Prostate gland (tissue), 2 donors: ENCODE data around the gene IFNGR1. TPM values are rescaled to one million over a fixed set of nuclear protein-coding genes. Genes with fewer than 3 reads are reported as not detected.

Experiments used
- DNase-seq: peaks from one replicate; pipeline ENCODE4 v3.0.0-alpha.2; 2019; ENCODE audit warnings: low spot score
- H3K27ac ChIP-seq, 2 donors: fragments of 200-600 bp; sonication (generic); 2 replicates each; pipeline ENCODE4 v1.5.1; 2017 to 2019
- H3K27me3 ChIP-seq: fragments of 200-600 bp; sonication (generic); replicated peaks from 2 replicates; pipeline ENCODE4 v1.5.1; 2019; ENCODE audit not compliant: insufficient read depth
- H3K36me3 ChIP-seq, 2 donors: fragments of 200-600 bp; sonication (generic); 1 replicate in 1 of 2; 2 replicates in 1 of 2; pipeline versions ENCODE4 v1.5.1 to v1.8.1; 2017 to 2019
- H3K4me1 ChIP-seq: fragments of 200-600 bp; sonication (generic); replicated peaks from 2 replicates; pipeline ENCODE4 v1.5.1; 2019
- H3K4me3 ChIP-seq, 2 donors: fragments of 200-600 bp; sonication (generic); 2 replicates each; pipeline ENCODE4 v1.5.1; 2017 to 2019
- H3K9me3 ChIP-seq: fragments of 200-600 bp; sonication (generic); 2 replicates; pipeline ENCODE4 v1.5.1; 2017
- POLR2A ChIP-seq: fragments of 450-650 bp; IDR thresholded peaks from one replicate; pipeline ENCODE4 v1.6.1; 2016; ENCODE audit warnings: antibody characterized with exemption, mild to moderate bottlenecking
- POLR2AphosphoS5 ChIP-seq: sonication (generic); formaldehyde crosslinking; IDR thresholded peaks from one replicate; pipeline ENCODE4 v1.6.1; 2017; ENCODE audit warnings: antibody characterized with exemption
- WGBS: methylation state at CpG from one replicate; pipeline ENCODE4 v1.1.5; 2018; 5-methylcytosine and 5-hydroxymethylcytosine counted together
- intact Hi-C: fragments of 100-400 bp; cut with DNase I; formaldehyde crosslinking; loops from one replicate; pipeline ENCODE4 v1.14.2; 2022
- total RNA-seq, 2 donors: library from RNA; depleted of rRNA; stranded (reverse); fragments of >200 nt; gene quantifications; one replicate each; pipeline ENCODE4 v1.1.0, GENCODE V29; 2016
- TF ChIP-seq, protein P1 (sequence below), 4 experiments: fragments of 200-600 bp in 2 of 4; fragments of 450-650 bp in 2 of 4; sonication (generic) in 2 of 4; IDR thresholded peaks; 1 replicate in 3 of 4; 2 replicates in 1 of 4; pipeline ENCODE4 v1.5.1; 2016 to 2019; ENCODE audit warnings: antibody characterized with exemption in 4 of 4, mild to moderate bottlenecking in 2 of 4, moderate library complexity in 2 of 4

IFNGR1 gene
- total RNA-seq, 2 donors from 2014 or later, result 65.3 to 93.7 TPM

- TF ChIP-seq, protein P1, sequence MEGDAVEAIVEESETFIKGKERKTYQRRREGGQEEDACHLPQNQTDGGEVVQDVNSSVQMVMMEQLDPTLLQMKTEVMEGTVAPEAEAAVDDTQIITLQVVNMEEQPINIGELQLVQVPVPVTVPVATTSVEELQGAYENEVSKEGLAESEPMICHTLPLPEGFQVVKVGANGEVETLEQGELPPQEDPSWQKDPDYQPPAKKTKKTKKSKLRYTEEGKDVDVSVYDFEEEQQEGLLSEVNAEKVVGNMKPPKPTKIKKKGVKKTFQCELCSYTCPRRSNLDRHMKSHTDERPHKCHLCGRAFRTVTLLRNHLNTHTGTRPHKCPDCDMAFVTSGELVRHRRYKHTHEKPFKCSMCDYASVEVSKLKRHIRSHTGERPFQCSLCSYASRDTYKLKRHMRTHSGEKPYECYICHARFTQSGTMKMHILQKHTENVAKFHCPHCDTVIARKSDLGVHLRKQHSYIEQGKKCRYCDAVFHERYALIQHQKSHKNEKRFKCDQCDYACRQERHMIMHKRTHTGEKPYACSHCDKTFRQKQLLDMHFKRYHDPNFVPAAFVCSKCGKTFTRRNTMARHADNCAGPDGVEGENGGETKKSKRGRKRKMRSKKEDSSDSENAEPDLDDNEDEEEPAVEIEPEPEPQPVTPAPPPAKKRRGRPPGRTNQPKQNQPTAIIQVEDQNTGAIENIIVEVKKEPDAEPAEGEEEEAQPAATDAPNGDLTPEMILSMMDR (IDR thresholded peaks at IDR 0.05), result no peak
- TF ChIP-seq POLR2A (no peak), POLR2AphosphoS5 (no peak)
- H3K4me1 ChIP-seq, result no peaks in the 10 kb centered on the region
- intact Hi-C loops, result no loop called here
- H3K27me3 ChIP-seq, result no peaks in the 10 kb centered on the region
- H3K36me3 ChIP-seq, result no peaks in the 10 kb centered on the region
- WGBS, result 82% methylated on average over 2 of the region's 2 CpGs
- H3K9me3 ChIP-seq, result no peaks in the 10 kb centered on the region
- no peak for DNase-seq
- H3K4me3 ChIP-seq, result no peak overlapping the region
- H3K27ac ChIP-seq, result no peak overlapping the region
Measured at GRCh38 chr6:137155830-137156229, 63.4 kb downstream of the IFNGR1 start.

DNA sequence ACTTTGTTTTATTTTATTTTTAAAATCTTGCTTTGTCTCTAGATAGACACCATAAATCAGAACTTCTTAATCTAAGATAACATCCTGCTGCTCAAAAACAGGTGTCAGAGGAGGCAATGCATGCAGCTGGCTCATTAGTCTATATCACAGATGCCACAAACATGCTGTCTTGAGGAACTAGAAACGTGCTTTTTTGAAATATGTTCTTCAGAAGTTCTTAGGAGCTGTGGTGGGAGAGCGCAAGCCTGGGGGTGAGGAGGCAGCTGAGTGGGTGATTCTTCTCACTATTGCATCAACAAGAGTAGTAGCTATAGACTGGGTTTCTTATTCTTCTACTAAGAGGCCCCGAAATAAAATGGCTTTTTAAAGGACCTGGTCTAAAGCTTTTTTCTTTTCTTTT is 69.1 kb downstream of the IFNGR1 start:
- DNase-seq, result no peak
- no peaks in the 10 kb centered on the region for H3K9me3 ChIP-seq

DNA sequence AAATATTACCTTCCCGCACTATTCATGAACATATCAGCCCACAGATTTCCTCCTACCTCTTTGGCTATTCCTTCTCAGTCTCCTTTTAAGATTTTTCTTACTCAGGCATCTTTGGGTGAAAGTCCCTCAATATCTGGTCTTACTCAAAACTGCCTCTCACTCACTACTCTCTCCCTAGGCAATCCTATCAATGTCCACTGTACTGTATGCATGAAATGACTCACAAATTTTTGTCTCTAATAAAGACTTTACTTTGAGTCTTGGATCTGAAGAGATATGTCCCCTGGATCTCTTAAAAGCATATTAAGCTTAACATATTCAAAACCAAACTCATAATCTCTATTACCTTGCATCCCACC is 70.2 kb downstream of the IFNGR1 start:
- Histone ChIP-seq H3K27ac (no peak overlapping the region), H3K27me3 (no peaks in the 10 kb centered on the region), H3K36me3 (no peaks in the 10 kb centered on the region), H3K4me1 (no peaks in the 10 kb centered on the region), H3K4me3 (no peak overlapping the region), H3K9me3 (no peaks in the 10 kb centered on the region)
- intact Hi-C loops, result no loop called here
- TF ChIP-seq POLR2A, result no peak
- WGBS, result 86% methylated on average over 1 of the region's 1 CpG
- no peak for DNase-seq

More for the DNA sequence above, 69.1 kb downstream of the IFNGR1 start:
- WGBS, result 85% methylated on average over 3 of the region's 3 CpGs
- Histone ChIP-seq H3K27me3 (no peaks in the 10 kb centered on the region), H3K36me3 (no peaks in the 10 kb centered on the region), H3K27ac (no peak overlapping the region), H3K4me3 (no peak overlapping the region), H3K4me1 (no peaks in the 10 kb centered on the region)
- intact Hi-C loops, result no loop called here
- TF ChIP-seq POLR2AphosphoS5 (no peak), POLR2A (no peak)
- TF ChIP-seq, protein P1 (IDR thresholded peaks at IDR 0.05), result no peak

GRCh38 chr6:137148306-137149034 is 70.7 kb downstream of the IFNGR1 start:
- H3K36me3 ChIP-seq, result no peaks in the 10 kb centered on the region
- 63% methylated on average over 2 of the region's 2 CpGs for WGBS

More at GRCh38 chr6:137148306-137149034, 70.7 kb downstream of the IFNGR1 start:
- H3K4me3 ChIP-seq, result no peak overlapping the region
- H3K4me1 ChIP-seq, result no peaks in the 10 kb centered on the region
- no peak for DNase-seq
- no peak overlapping the region for H3K27ac ChIP-seq
- no peaks in the 10 kb centered on the region for H3K27me3 ChIP-seq
- intact Hi-C loops, result no loop called here
- TF ChIP-seq, protein P1 (IDR thresholded peaks at IDR 0.05), result no peak
- no peak for TF ChIP-seq POLR2A
- TF ChIP-seq POLR2AphosphoS5, result no peak
- H3K9me3 ChIP-seq, result no peaks in the 10 kb centered on the region

Other genes with a start within 250 kb of the IFNGR1 start
- gene IL20RA, start 174.4 kb downstream of the IFNGR1 start, total RNA-seq, result 10 to 100 TPM; 19.9 to 25.3 TPM
- gene IL22RA2, start 45.7 kb downstream of the IFNGR1 start, total RNA-seq, result not detected